ENCODE results near the gene MAF. TPM values are rescaled to one million over a fixed set of nuclear protein-coding genes. Genes with fewer than 3 reads are reported as not detected.

MAF gene
- total and polyA plus RNA-seq, 9 of the 15 experiments (the other 6 are each of a cell fraction or from before 2014, with no cell fraction given), result 0.01 to 0.18 TPM; not detected in 7

- H3K27ac ChIP-seq (ENCODE audit: extremely low read depth, low read depth, low read length), result no peak overlapping the region
- no peaks in the 10 kb centered on the region for H4K20me1 ChIP-seq (replicated peaks; ENCODE audit: control insufficient read depth, insufficient read depth, low read length)
- H3K27me3 ChIP-seq (ENCODE audit: control insufficient read depth in 2 of 2, insufficient read depth in 2 of 2, low read length in 2 of 2), result peaks cover 8 to 19% of the 10 kb centered on the region in 2 experiments; a peak in 4 of 5 replicates
- no peaks in the 10 kb centered on the region for H3K4me1 ChIP-seq (replicated peaks in 1 of 2; ENCODE audit: control insufficient read depth in 2 of 2, insufficient read depth in 2 of 2, low read length in 2 of 2)
- no peaks in the 10 kb centered on the region for H3K9me3 ChIP-seq (replicated peaks; ENCODE audit: control insufficient read depth, insufficient read depth, low read depth, low read length)
- in situ Hi-C loops (cut with MboI) (no loop called here), intact Hi-C loops (cut with micrococcal nuclease) (no loop called here)
- H3K4me3 ChIP-seq, result no peak overlapping the region
- BruUV-seq (replicated peaks), result no TSS peak
- no peak for FAIRE-seq
- ATAC-seq, result no peak
- POLR2A ChIA-PET, result no interaction called here
- WGBS (ENCODE audit: insufficient coverage, low coverage, missing lambda C conversion rate), result 0% methylated on average over 10 of the region's 10 CpGs
- H2AFZ ChIP-seq (ENCODE audit: low read depth, low read length), result no peak overlapping the region
- no peak for DNase-seq (ENCODE audit: extremely low read depth in 1 of 4, low spot score in 3 of 4)
- no peak overlapping the region for H3K9ac ChIP-seq (ENCODE audit: insufficient read depth in 1 of 2, low read depth in 2 of 2, low read length in 2 of 2)
- no peaks in the 10 kb centered on the region for H3K36me3 ChIP-seq (ENCODE audit: control insufficient read depth, insufficient read depth, low read length)
- H3K4me2 ChIP-seq (ENCODE audit: insufficient read depth, low read length), result no peak overlapping the region
- H3K9me1 ChIP-seq (ENCODE audit: control insufficient read depth, insufficient read depth, low read length), result no peaks in the 10 kb centered on the region
- CTCF ChIA-PET (ENCODE audit: low intra/inter-chr PET ratio), result no interaction called here
- no peaks in the 10 kb centered on the region for H3K79me2 ChIP-seq (ENCODE audit: control insufficient read depth, insufficient read depth, low read length)
- TF ChIP-seq ARID1B (IDR thresholded peaks at IDR 0.05) (no peak), GTF2B (IDR thresholded peaks at IDR 0.05; ENCODE audit: extremely low read depth, insufficient read length) (no peak), TAL1 (IDR thresholded peaks at IDR 0.05) (no peak), ZNF318 (IDR thresholded peaks at IDR 0.05; ENCODE audit: borderline replicate concordance in 1 of 2, low read depth in 1 of 2) (no peak), ELK3 (CRISPR knock-in tag; IDR thresholded peaks at IDR 0.05) (no peak), FOXK2 (conservative IDR thresholded peaks at IDR 0.05 in 1 of 2, IDR thresholded peaks at IDR 0.05 in 1 of 2; ENCODE audit: low read depth in 2 of 2) (no peak), TRIM25 (IDR thresholded peaks at IDR 0.05; ENCODE audit: borderline replicate concordance) (no peak), SNRNP70 (optimal IDR thresholded peaks at IDR 0.05; ENCODE audit: low read depth, low read length) (no peak), ZBED1 (IDR thresholded peaks at IDR 0.05) (no peak)
Measured at GRCh38 chr16:79580453-79581191, 19.9 kb downstream of the MAF start.
